IMR-90 (cell line): ENCODE data around the gene SPINT3. TPM values are rescaled to one million over a fixed set of nuclear protein-coding genes. Genes with fewer than 3 reads are reported as not detected.

Experiments used
- ATAC-seq: fragments of 200-7000 bp; cut with Tn5 transposase; 2 replicates; pipeline ENCODE4 v1.9.1; 2020; ENCODE audit warnings: low read depth, mild to moderate bottlenecking, moderate library complexity
- BruUV-seq: library from RNA; stranded (reverse); fragments of 400-500 nt; replicated peaks from 2 replicates; lab custom pipeline; 2021; lab: Mats Ljungman, UMichigan
- CTCF ChIA-PET: fragments of 300-600 bp; formaldehyde crosslinking; extraction: SDS; loops from one replicate; lab custom pipeline; 2021; ENCODE audit warnings: antibody characterized with exemption; lab: Yijun Ruan, JAX
- POLR2A ChIA-PET: fragments of 300-600 bp; sonication (Branson Sonifier 250); formaldehyde crosslinking; loops from one replicate; lab custom pipeline; 2022; ENCODE audit warnings: antibody characterized with exemption; ENCODE audit not compliant: unreplicated experiment; lab: Charles Lee
- DNase-seq: peaks from one replicate; pipeline ENCODE4 v3.0.0; 2013
- H2AFZ ChIP-seq: replicated peaks from 2 replicates; pipeline ENCODE3; 2013; ENCODE audit warnings: low read length, mild to moderate bottlenecking; ENCODE audit not compliant: poor library complexity
- H2AK5ac ChIP-seq: 2 replicates; pipeline ENCODE4 v1.6.1; 2013; ENCODE audit warnings: low read depth, low read length, inconsistent platforms
- H2AK9ac ChIP-seq: replicated peaks from 2 replicates; pipeline ENCODE3; 2013; ENCODE audit warnings: mild to moderate bottlenecking, low read depth, low read length, moderate library complexity; ENCODE audit not compliant: poor library complexity
- H2BK120ac ChIP-seq: 2 replicates; pipeline ENCODE4 v1.6.1; 2013; ENCODE audit warnings: low read depth, low read length, inconsistent platforms
- H2BK15ac ChIP-seq: 3 replicates; pipeline ENCODE4 v1.6.1; 2013; ENCODE audit warnings: low read depth, low read length, inconsistent platforms
- H2BK20ac ChIP-seq: 2 replicates; pipeline ENCODE4 v1.6.1; 2013; ENCODE audit warnings: low read depth, mild to moderate bottlenecking, inconsistent platforms, low read length, moderate library complexity
- H2BK5ac ChIP-seq: 2 replicates; pipeline ENCODE4 v1.6.1; 2013; ENCODE audit warnings: mild to moderate bottlenecking, low read depth, low read length, inconsistent platforms; ENCODE audit not compliant: poor library complexity, severe bottlenecking
- H3K14ac ChIP-seq: replicated peaks from 2 replicates; pipeline ENCODE4 v1.6.1; 2013; ENCODE audit warnings: low read depth, low read length, inconsistent platforms
- H3K18ac ChIP-seq: 2 replicates; pipeline ENCODE4 v1.6.1; 2013; ENCODE audit warnings: low read depth, low read length, control low read depth
- H3K23ac ChIP-seq: 2 replicates; pipeline ENCODE4 v1.6.1; 2013; ENCODE audit warnings: low read depth, low read length, inconsistent platforms
- H3K27ac ChIP-seq: 2 replicates; pipeline ENCODE4 v1.5.1; 2013; ENCODE audit warnings: mild to moderate bottlenecking, control low read depth, low read length; ENCODE audit not compliant: insufficient read depth
- H3K27me3 ChIP-seq: 2 replicates; pipeline ENCODE4 v1.6.1; 2013; ENCODE audit warnings: low read length; ENCODE audit not compliant: control insufficient read depth, insufficient read depth
- H3K36me3 ChIP-seq: 2 replicates; pipeline ENCODE4 v1.6.1; 2013; ENCODE audit warnings: low read length, mixed read lengths; ENCODE audit not compliant: control insufficient read depth, insufficient read depth
- H3K4ac ChIP-seq: 2 replicates; pipeline ENCODE4 v1.6.1; 2013; ENCODE audit warnings: low read depth, low read length, inconsistent platforms
- H3K4me1 ChIP-seq: 2 replicates; pipeline ENCODE4 v1.6.1; 2013; ENCODE audit warnings: low read length, mixed read lengths; ENCODE audit not compliant: control insufficient read depth, insufficient read depth
- H3K4me2 ChIP-seq: 2 replicates; pipeline ENCODE4 v1.6.1; 2013; ENCODE audit warnings: low read depth, mild to moderate bottlenecking, control low read depth, low read length, moderate library complexity
- H3K4me3 ChIP-seq: 2 replicates; pipeline ENCODE4 v1.5.1; 2013; ENCODE audit warnings: low read depth, mild to moderate bottlenecking, control low read depth, low read length, moderate library complexity; ENCODE audit not compliant: insufficient read depth
- H3K56ac ChIP-seq: 2 replicates; pipeline ENCODE4 v1.6.1; 2013; ENCODE audit warnings: low read length, inconsistent platforms; ENCODE audit not compliant: insufficient read depth; ENCODE audit errors: extremely low read depth
- H3K79me1 ChIP-seq, 2 experiments: 2 replicates each; pipeline ENCODE4 v1.6.1; 2013; ENCODE audit warnings: low read length in 2 of 2, inconsistent platforms in 1 of 2, low read depth in 1 of 2
- H3K9ac ChIP-seq: 2 replicates; pipeline ENCODE4 v1.6.1; 2013; ENCODE audit warnings: low read depth, low read length, control low read depth
- H3K9me1 ChIP-seq: 2 replicates; pipeline ENCODE4 v1.6.1; 2013; ENCODE audit warnings: low read length, inconsistent platforms; ENCODE audit not compliant: insufficient read depth
- H3K9me3 ChIP-seq: 2 replicates; pipeline ENCODE4 v1.6.1; 2013; ENCODE audit warnings: low read length; ENCODE audit not compliant: control insufficient read depth, insufficient read depth
- H4K20me1 ChIP-seq: 2 replicates; pipeline ENCODE4 v1.6.1; 2013; ENCODE audit warnings: low read length, inconsistent platforms; ENCODE audit not compliant: insufficient read depth
- H4K5ac ChIP-seq: 2 replicates; pipeline ENCODE4 v1.6.1; 2013; ENCODE audit warnings: mild to moderate bottlenecking, low read depth, low read length, control low read depth
- H4K8ac ChIP-seq, 2 experiments: 2 replicates each; pipeline ENCODE4 v1.6.1; 2013; ENCODE audit warnings: low read depth in 2 of 2, low read length in 2 of 2, control low read depth in 1 of 2, inconsistent platforms in 1 of 2
- H4K91ac ChIP-seq: 2 replicates; pipeline ENCODE4 v1.6.1; 2013; ENCODE audit warnings: low read depth, low read length, inconsistent platforms; ENCODE audit not compliant: insufficient read depth
- CHD1 ChIP-seq: IDR thresholded peaks from 2 replicates; pipeline ENCODE4 v1.6.1; 2012; ENCODE audit warnings: low read depth, low read length, improper control_type of control experiment
- MXI1 ChIP-seq: IDR thresholded peaks from 2 replicates; pipeline ENCODE4 v1.6.1; 2012; ENCODE audit warnings: low read depth, mild to moderate bottlenecking, low read length, moderate library complexity, borderline replicate concordance
- WGBS, 2 experiments: methylation state at CpG; one replicate each; pipeline versions ENCODE4 v1.1.5 to v1.1.7; 2013; ENCODE audit warnings: missing lambda C conversion rate in 2 of 2; ENCODE audit not compliant: insufficient read length in 1 of 2; ENCODE audit errors: extremely low coverage in 2 of 2; 5-methylcytosine and 5-hydroxymethylcytosine counted together
- dilution Hi-C: fragments of 300-500 bp; cut with HindIII; formaldehyde crosslinking; loops from one replicate; pipeline ENCODE4 v1.14.3; 2018; ENCODE audit warnings: low sequenced_read_pairs; ENCODE audit not compliant: unreplicated experiment
- in situ Hi-C: fragments of 300-500 bp; cut with MboI; formaldehyde crosslinking; loops from 3 replicates; pipeline ENCODE4 v1.14.3; 2019; ENCODE audit warnings: low sequenced_read_pairs, inconsistent platforms, mixed read lengths
- intact Hi-C: fragments of 100-400 bp; cut with micrococcal nuclease; formaldehyde crosslinking; loops from 2 replicates; pipeline ENCODE4 v1.10.0; 2022
- polyA plus RNA-seq, 3 experiments: library from polyadenylated mRNA; depleted of rRNA; stranded (reverse); fragments of >200 nt; gene quantifications; 2 replicates each; pipeline ENCODE4 v1.2.3, GENCODE V29; 2012; ENCODE audit warnings: low replicate concordance in 1 of 3
- total RNA-seq: library from RNA; depleted of rRNA; stranded (reverse); fragments of >200 nt; gene quantifications from 2 replicates; pipeline ENCODE4 v1.2.3, GENCODE V29; 2012

SPINT3 gene
- total and polyA plus RNA-seq, 2 of the 4 experiments (the other 2 are of a cell fraction): not detected

GRCh38 chr20:45509091-45509490 lies 6.3 kb downstream of the SPINT3 start:
- dilution Hi-C loops: no loop called here
- in situ Hi-C loops: no loop called here
- no peak for ATAC-seq

More at GRCh38 chr20:45509091-45509490, 6.3 kb downstream of the SPINT3 start:
- H3K4me3 ChIP-seq: no peak overlapping the region
- ChIA-PET CTCF (no interaction called here), POLR2A (no interaction called here)
- no peak overlapping the region for H3K4me2 ChIP-seq
- no peaks in the 10 kb centered on the region for H3K36me3 ChIP-seq
- H3K14ac ChIP-seq: no peak overlapping the region
- H3K4ac ChIP-seq: no peak overlapping the region
- no peak overlapping the region for H2BK20ac ChIP-seq
- no peak overlapping the region for H4K5ac ChIP-seq
- H4K20me1 ChIP-seq: no peaks in the 10 kb centered on the region
- no peaks in the 10 kb centered on the region for H3K9me3 ChIP-seq
- TF ChIP-seq CHD1 (no peak), MXI1 (no peak)
- H3K79me1 ChIP-seq: no peaks in the 10 kb centered on the region
- H2BK5ac ChIP-seq: no peak overlapping the region
- no TSS peak for BruUV-seq
- no peak for DNase-seq
- H2AFZ ChIP-seq: no peak overlapping the region
- H2AK5ac ChIP-seq: no peak overlapping the region
- no peak overlapping the region for H3K56ac ChIP-seq
- no CpG with 5 or more reads among the region's 4 CpGs for WGBS, 2 experiments
- no peak overlapping the region for H2AK9ac ChIP-seq
- no peak overlapping the region for H3K23ac ChIP-seq
- no peak overlapping the region for H3K27ac ChIP-seq
- no peaks in the 10 kb centered on the region for H3K4me1 ChIP-seq
- H2BK15ac ChIP-seq: no peak overlapping the region
- no peak overlapping the region for H4K91ac ChIP-seq
- H3K18ac ChIP-seq: no peak overlapping the region
- no peak overlapping the region for H4K8ac ChIP-seq
- H2BK120ac ChIP-seq: no peak overlapping the region
- no peak overlapping the region for H3K9ac ChIP-seq
- intact Hi-C loops: no loop called here
- peaks cover 2% of the 10 kb centered on the region for H3K27me3 ChIP-seq
- H3K9me1 ChIP-seq: no peaks in the 10 kb centered on the region
